HG03064 (cell line): ENCODE measurements around the gene FAM177B.

ENCODE experiments used
- ATAC-seq: cut with Tn5 transposase; IDR thresholded peaks from one replicate; pipeline ENCODE4 v1.9.1; 2021; ENCODE audit warnings: low read depth; ENCODE audit not compliant: unreplicated experiment

The FAM177B gene

DNA sequence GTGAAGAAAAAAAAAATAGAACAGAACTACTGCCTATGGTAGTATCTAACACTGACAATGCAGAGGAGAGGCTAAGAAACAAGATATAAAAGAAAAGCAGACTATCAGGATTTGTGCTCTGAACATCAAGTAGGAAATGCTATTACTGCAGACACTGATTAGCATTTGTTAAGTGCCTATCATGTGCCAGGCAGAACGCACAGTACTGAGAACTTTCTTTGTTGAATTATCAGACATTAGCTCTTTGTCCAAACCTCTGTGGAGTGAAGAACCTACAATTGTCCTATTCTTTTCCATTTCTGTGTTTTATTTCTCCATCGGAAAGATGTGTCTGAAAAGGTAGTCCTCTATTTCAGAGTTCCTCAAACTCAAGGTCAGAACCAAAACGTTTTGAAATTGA lies 47.4 kb downstream of the FAM177B start:
- no peak for ATAC-seq

DNA sequence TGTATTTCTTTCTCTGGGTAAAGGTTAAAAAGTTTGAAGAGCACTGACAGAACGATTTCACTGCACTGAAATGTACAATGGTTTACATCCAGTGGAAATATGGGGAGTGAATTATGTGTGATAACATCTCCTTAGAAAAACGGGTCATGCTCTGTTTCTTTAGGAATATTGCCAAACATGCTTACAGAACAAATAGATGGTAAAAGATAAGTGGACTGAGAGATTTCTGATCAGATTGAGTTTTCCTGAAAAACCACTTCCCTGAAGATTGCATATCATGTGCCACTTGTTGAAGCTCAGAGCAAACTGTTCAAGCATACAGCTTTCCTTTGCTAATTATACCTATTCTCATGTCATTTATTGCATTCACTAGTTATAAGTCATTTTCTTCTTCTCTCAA lies 47.9 kb downstream of the FAM177B start:
- no peak for ATAC-seq

DNA sequence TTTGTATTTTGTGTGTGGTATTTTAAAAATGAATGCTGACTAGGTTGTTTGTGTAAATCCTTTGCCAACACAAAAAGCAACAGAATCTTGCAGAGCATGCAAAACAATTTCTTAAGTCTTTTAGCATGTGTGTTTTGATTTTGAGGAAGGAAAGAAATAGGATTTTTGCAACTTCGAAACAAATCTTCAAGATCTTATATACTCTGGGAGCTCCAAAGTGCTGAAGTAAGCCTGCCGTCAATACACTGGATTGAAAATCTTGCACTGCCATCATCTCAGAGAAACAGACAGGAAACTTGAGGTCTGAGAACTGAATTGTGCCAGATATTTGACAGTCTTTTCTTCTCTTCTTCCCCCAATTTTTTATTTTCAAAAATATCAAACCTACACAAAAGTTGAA lies 48.5 kb downstream of the FAM177B start:
- ATAC-seq: no peak

DNA sequence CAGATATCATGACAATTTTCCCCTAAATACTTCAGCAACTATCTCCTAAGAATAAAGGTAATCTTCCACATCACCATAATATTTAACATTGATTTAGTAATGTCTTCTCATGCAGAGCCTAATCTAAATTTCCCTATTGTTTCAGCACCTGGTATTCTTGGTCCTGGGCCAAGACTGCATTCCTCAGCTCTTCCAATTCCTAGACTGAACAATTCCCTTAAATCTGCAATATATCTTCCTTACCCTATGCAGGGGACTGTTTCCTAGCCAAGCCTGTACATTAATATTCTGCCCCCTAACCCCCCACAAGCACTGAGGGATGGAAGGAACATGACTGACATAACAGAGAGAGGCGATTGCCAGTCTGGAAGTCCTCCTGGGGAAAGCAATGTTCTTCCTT lies 49.1 kb downstream of the FAM177B start:
- no peak for ATAC-seq

DNA sequence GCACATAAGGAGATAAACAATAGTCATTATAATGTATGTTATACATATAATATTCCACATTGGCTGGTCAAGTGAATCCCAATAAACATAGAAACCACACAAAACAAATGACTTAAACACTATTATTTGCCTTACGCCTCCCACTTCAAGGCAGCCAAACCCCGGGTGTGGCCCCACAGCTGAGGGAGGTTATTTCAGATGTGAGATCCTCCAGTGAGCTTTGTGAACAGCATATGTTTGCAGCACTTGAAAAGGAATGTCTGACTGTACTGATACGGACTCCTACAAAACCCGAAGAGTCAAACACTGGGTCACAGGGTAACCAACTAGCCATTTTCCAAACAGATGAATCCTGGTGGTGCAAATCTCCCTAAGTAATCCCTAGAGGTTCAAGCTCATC lies 50.7 kb downstream of the FAM177B start:
- ATAC-seq: no peak

DNA sequence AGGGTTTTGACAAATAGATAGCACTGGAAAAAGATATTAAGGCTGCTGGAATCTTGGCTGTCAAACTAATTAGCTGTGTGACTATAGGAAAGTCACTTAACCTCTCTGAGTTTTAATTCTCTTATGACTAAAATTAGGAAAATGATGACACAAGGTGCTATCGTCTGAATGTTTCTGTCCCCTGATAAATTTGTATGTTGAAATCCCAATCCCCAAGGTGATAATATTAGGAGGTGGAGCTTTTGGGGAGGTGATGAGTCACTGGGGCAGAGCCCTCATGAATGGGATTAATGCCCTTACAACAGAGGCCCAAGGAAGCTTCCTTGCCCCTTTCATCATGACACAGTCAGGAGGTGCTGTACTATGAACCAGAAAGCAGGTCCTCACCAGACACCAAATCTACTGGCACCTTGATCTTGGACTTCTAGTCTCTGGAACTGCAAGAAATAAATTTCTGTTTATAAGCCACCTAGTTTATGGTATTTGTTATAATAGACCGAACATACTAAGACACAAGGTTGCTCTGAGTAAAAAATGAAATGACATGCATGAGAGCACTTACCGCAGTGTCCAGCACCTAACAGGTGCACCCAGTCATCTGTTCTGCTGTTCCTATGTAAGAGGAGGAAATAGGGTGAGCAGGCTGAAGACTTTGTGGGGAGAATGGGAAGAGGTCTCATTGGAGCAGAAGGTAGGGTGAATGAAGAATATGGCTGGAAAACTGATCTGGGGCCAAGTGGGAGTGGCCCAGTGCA lies 51.6 kb downstream of the FAM177B start:
- ATAC-seq: no peak

DNA sequence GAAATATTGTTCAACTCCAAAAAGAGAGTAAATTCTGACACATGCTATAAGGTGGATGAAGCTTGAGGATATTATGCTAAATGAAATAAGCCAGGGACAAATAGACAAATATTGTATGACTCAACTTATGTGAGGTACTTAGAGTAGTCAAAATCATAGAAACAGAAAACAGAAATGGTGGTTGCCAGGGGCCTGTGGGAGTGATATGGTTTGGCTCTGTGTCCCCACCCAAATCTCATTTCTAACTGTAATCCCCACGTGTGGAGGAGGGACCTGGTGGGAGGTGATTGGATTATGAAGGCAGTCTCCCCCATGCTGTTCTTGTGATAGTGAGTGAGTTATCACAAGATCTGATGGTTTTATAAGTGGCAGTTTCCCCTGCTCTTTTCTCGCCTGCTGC lies 53.1 kb downstream of the FAM177B start:
- ATAC-seq: no peak

DNA sequence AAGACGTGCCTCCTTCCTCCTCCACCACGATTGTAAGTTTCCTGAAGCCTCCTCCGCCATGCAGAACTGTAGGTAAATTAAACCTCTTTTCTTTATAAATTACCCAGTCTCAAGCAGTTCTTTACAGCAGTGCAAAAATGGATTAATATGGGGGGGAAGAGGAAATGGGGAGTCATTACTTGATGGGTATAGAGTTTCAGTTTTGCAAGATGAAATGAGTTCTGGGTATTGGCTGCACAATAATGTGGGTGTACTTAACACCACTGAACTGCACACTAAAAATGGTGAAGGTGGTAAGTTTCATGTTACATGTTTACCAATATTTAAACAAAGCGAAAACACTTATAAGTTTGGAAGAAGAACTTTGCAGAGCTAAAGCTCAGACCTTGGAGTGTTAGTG lies 53.5 kb downstream of the FAM177B start:
- ATAC-seq: no peak

DNA sequence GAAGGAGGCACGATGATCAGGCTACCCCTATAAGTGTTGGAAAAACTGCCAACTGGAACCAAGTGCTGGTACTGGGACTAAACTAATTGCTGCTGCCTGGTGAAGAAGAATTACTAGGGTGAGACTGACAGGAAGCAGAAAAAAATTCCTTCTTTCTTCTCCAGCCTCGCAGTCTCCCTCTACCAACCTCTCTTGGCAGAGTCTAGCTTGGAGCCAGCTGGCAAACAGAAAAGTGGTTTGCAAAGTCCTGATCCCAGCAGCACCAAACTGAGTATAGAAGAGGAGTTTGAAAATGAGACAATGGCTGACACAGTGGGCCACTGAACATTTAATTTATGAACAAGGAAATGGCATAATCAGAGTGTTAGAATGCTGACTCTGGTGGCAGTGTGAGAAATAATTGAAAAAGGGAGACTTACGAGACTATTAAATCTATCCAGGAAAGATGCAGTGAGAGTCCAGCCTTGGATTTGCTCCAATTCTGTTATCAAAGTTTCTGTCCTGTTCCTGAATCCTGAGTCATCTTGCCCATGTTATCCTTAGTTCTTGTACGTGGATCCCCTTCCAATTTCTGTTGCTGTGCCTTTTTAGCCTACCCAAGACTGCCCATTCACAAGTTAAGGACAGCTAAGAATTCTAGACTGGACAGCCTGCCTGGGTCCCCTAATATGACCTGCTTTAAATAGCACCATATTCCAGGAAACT lies 54.2 kb downstream of the FAM177B start:
- ATAC-seq: no peak

DNA sequence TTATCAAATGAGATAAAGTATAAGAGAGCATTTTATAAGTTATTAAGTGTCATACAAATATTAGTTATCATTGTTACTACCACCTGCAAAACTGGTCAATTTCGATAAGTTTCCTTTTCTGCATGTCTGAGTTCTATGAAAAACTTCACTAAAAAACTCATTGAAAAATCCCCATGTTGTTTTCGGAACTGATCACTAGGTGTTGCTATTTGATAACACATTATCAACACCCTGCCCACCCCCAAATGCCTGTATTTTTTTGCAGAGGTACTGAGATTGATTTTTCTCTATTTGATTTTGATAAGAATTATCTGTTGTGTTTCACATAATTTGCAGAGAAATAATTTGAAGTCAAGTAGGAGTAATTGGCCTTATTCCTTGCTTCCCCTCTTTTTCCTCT lies 55.7 kb downstream of the FAM177B start:
- no peak for ATAC-seq

DNA sequence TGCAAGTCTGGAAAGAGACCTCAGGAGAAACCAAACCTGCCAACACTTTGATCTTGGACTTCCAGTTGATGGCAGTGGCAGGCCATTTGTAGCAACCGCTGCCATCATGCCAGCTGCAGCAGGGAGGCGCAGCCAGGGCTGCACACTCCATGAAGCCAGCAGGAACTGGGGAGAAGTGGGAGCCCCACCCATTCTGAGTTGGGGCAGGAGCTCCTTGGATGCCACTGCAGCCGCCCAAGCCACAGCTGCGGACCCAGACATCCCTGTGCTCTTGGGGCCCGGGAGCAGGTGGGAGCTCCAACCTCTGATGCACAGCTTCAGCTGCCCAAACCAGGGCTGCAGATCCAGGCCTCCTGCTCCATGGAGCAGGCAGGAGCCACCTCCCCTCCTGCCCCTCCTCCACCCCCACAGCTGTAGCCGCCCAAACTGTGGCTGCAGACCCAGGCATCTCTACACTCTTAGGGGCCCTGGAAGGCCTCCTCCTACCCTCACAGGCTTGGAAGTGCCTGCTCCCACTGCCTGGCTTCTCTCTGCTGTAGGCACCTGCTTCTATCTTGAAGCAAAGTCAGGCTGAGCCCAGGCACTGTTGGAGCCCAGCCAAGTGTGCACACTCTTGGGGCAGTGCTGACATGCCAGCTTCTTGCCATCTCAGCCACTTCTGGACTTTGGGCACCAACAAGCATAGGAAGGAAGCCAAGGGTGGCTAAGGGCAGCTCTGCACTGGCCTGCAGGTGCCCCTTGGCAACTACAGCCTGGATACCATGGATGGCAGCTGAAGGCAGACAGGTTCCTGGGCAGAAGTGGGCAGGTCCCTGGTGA lies 57.9 kb downstream of the FAM177B start:
- no peak for ATAC-seq

DNA sequence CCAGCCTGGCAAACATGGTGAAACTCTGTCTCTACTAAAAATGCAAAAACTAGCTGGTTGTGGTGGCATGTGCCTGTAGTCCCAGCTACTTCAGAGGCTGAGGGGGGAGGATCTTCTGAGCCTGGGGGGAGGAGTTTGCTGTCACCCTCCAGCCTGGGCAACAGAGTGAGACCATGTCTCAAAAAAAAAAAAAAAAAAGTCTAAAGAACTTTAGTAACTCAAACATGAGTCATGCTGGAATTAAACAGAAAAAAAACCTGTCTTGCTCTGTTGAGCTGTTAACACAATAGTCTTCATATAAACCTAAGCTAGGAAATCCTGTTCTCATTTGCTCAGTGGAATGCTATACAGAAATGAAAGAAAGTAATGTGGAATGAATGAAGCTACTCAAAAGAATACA lies 61.1 kb downstream of the FAM177B start:
- ATAC-seq: no peak

DNA sequence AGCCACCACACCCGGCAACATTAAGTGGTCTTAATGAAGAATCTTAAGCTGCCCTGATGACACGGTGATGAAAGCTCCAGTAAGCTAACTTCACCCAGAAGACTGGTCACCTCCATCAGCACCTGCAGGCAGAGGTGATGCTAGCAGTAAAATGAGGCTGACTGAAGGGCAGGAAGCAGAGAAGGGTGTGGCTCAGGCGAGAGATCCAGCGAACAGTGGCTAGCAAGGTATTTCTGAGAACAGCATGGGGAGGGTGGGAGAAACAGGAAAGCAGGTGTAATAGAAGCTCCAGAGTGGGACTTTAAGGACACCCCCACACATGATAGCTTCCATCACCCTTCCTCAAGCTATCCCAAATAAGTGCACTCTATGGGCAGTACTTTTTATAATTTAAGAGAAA lies 62.0 kb downstream of the FAM177B start:
- no peak for ATAC-seq
